ENCODE measurements around the gene DFFB.

DNA sequence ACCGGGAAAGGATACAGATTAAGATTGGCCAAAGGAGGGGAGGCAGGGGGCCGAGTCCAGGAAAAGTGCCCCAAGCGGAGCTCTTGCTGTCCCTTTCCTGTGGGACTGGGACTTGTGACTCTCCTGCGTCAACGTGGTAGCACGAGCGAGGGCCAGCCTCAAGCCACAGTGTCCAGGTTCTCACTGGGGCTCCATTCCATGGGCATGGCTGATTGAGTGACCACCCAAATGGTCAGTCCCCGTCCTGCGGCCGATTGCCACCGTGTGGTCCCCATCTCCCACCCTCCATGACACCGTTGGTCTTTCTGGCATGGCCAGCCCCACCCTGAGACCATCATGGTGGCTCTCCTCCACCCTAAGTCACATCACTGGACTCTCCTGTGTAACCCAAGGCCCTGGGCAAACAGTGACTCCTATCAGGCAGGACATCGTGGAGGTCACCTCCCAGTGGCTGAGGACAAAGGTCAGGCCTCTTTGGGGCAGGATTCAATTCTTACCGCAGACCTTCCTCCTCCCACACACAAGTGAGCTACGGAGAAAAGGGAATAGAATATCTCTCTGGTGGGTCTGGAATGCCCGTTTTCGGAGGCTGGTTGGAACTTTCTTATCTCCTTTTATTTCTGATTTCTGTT is 51.7 kb downstream of the DFFB start:
- TF ChIP-seq POLR2A (IDR thresholded peaks at IDR 0.05; ENCODE audit: low read length), result no peak
- no peak for TF ChIP-seq GATA1 (IDR thresholded peaks at IDR 0.05; ENCODE audit: low read depth, low read length)
